A549 (cell line): ENCODE data around the gene TAF6L. TPM values are rescaled to one million over a fixed set of nuclear protein-coding genes. Genes with fewer than 3 reads are reported as not detected.

Experiments
- ATAC-seq, 2 experiments: fragments of 200-7000 bp in 1 of 2; fragments of >200 bp in 1 of 2; cut with Nextera tagmentation in 1 of 2; cut with Tn5 transposase in 1 of 2; 3 replicates each; pipeline versions ENCODE4 v1.8.0 to v1.9.1; 2018 to 2020; ENCODE audit warnings: mild to moderate bottlenecking in 1 of 2, moderate library complexity in 1 of 2
- CTCF ChIA-PET: fragments of 300-600 bp; sonication (Branson Sonifier 250); formaldehyde crosslinking; extraction: SDS; loops from one replicate; lab custom pipeline; 2021; ENCODE audit warnings: antibody characterized with exemption, inconsistent platforms; lab: Yijun Ruan, JAX
- POLR2A ChIA-PET: fragments of 350-600 bp; formaldehyde crosslinking; extraction: SDS; loops from one replicate; lab custom pipeline; 2021; ENCODE audit warnings: antibody characterized with exemption, inconsistent platforms; lab: Yijun Ruan, JAX
- DNase-seq, 2 experiments: peaks; one replicate each; pipeline versions ENCODE4 v3.0.0 to v3.0.0-alpha.2; 2011 to 2016; ENCODE audit warnings: low read depth in 1 of 2, low spot score in 1 of 2
- FAIRE-seq: peaks from 2 replicates; lab custom pipeline; 2011; peaks lifted over from hg19 to GRCh38; lab: Jason Lieb, UNC
- H3K27ac ChIP-seq, 2 experiments: fragments of >200 bp; sonication (Bioruptor Twin); formaldehyde crosslinking; 3 replicates each; pipeline ENCODE4 v1.5.1; 2016 to 2017
- H3K4me1 ChIP-seq: fragments of >200 bp; sonication (Bioruptor Twin); formaldehyde crosslinking; 3 replicates; pipeline ENCODE4 v1.6.1; 2016
- H3K4me2 ChIP-seq: fragments of >200 bp; sonication (Bioruptor Twin); formaldehyde crosslinking; 3 replicates; pipeline ENCODE4 v1.6.1; 2016
- H3K4me3 ChIP-seq: fragments of >200 bp; sonication (Bioruptor Twin); formaldehyde crosslinking; 3 replicates; pipeline ENCODE4 v1.5.1; 2016
- H3K9me3 ChIP-seq: fragments of >200 bp; sonication (Bioruptor Twin); formaldehyde crosslinking; 3 replicates; pipeline ENCODE4 v1.6.1; 2016
- CBX2 ChIP-seq: fragments of 200-600 bp; sonication (generic); IDR thresholded peaks from 2 replicates; pipeline ENCODE4 v1.6.1; 2016; ENCODE audit warnings: low read depth, mild to moderate bottlenecking, borderline replicate concordance
- CEBPB ChIP-seq, 2 experiments: fragments of >200 bp in 1 of 2; sonication (Bioruptor Twin) in 1 of 2; formaldehyde crosslinking in 1 of 2; IDR thresholded peaks; 2 replicates each; pipeline ENCODE4 v1.6.1; 2012 to 2016
- EHMT2 ChIP-seq: fragments of 200-600 bp; sonication (generic); IDR thresholded peaks from 2 replicates; pipeline ENCODE4 v1.6.1; 2016; ENCODE audit warnings: antibody characterized with exemption, low read depth, mild to moderate bottlenecking, moderate library complexity
- ELK1 ChIP-seq: fragments of 150-350 bp; IDR thresholded peaks from 2 replicates; pipeline ENCODE4 v1.6.1; 2014; ENCODE audit warnings: low read depth, mild to moderate bottlenecking, low read length
- EP300 ChIP-seq, 2 experiments: fragments of >200 bp; sonication (Bioruptor Twin); formaldehyde crosslinking; IDR thresholded peaks; 2 replicates in 1 of 2; 3 replicates in 1 of 2; pipeline ENCODE4 v1.6.1; 2016 to 2017
- FOSL2 ChIP-seq, 2 experiments: fragments of 450-650 bp in 1 of 2; fragments of >200 bp in 1 of 2; sonication (Bioruptor Twin) in 1 of 2; formaldehyde crosslinking; IDR thresholded peaks; 2 replicates each; pipeline versions ENCODE4 v1.5.0 to v1.6.1; 2016 to 2020; ENCODE audit warnings: mild to moderate bottlenecking in 1 of 2, moderate library complexity in 1 of 2
- FOXS1 ChIP-seq: fragments of 250-450 bp; sonication (Bioruptor Pico); IDR thresholded peaks from 2 replicates; pipeline ENCODE4 v1.5.0; 2020; ENCODE audit warnings: mild to moderate bottlenecking, moderate library complexity
- JUN ChIP-seq, 2 experiments: fragments of >200 bp; sonication (Bioruptor Twin); formaldehyde crosslinking; IDR thresholded peaks; 2 replicates in 1 of 2; 3 replicates in 1 of 2; pipeline ENCODE4 v1.6.1; 2016 to 2017
- KDM1A ChIP-seq: fragments of 200-600 bp; sonication (generic); IDR thresholded peaks from 2 replicates; pipeline ENCODE4 v1.6.1; 2016; ENCODE audit warnings: low read depth, mild to moderate bottlenecking
- MYC ChIP-seq: IDR thresholded peaks from 2 replicates; pipeline ENCODE4 v1.6.1; 2012; ENCODE audit warnings: mild to moderate bottlenecking, inconsistent platforms, low read length, improper control_type of control experiment, borderline replicate concordance
- PBX3 ChIP-seq: IDR thresholded peaks from 2 replicates; pipeline ENCODE4 v1.6.1; 2012
- PHF8 ChIP-seq: fragments of 200-600 bp; sonication (generic); IDR thresholded peaks from 2 replicates; pipeline ENCODE4 v1.6.1; 2016; ENCODE audit warnings: low read depth, mild to moderate bottlenecking, antibody characterized with exemption, moderate library complexity, borderline replicate concordance
- RAD21 ChIP-seq, 2 experiments: fragments of >200 bp in 1 of 2; sonication (Bioruptor Twin) in 1 of 2; formaldehyde crosslinking in 1 of 2; IDR thresholded peaks in 1 of 2; conservative IDR thresholded peaks in 1 of 2; 2 replicates in 1 of 2; 3 replicates in 1 of 2; pipeline ENCODE4 v1.6.1; 2012 to 2018; ENCODE audit warnings: inconsistent platforms in 1 of 2
- RARB ChIP-seq: fragments of 250-450 bp; sonication (Bioruptor Pico); IDR thresholded peaks from 2 replicates; pipeline ENCODE4 v1.8.0; 2021; ENCODE audit warnings: mild to moderate bottlenecking, moderate library complexity
- RFX5 ChIP-seq: fragments of 450-650 bp; IDR thresholded peaks from 2 replicates; pipeline ENCODE4 v1.7.1; 2014; ENCODE audit warnings: antibody characterized with exemption, mild to moderate bottlenecking, moderate library complexity
- RNF2 ChIP-seq: fragments of 200-600 bp; sonication (generic); IDR thresholded peaks from 2 replicates; pipeline ENCODE4 v1.6.1; 2016; ENCODE audit warnings: low read depth, mild to moderate bottlenecking, antibody characterized with exemption, moderate library complexity, borderline replicate concordance
- USF2 ChIP-seq: fragments of 450-650 bp; IDR thresholded peaks from 2 replicates; pipeline ENCODE4 v1.6.1; 2014; ENCODE audit warnings: antibody characterized with exemption
- ZC3H11A ChIP-seq: fragments of 450-650 bp; IDR thresholded peaks from 2 replicates; pipeline ENCODE4 v1.6.1; 2014; ENCODE audit warnings: antibody characterized with exemption, mild to moderate bottlenecking
- ZFP36 ChIP-seq: fragments of 450-650 bp; IDR thresholded peaks from 2 replicates; pipeline ENCODE4 v1.6.1; 2014; ENCODE audit warnings: borderline replicate concordance; ENCODE audit not compliant: partially characterized antibody
- WGBS: methylation state at CpG from one replicate; pipeline ENCODE4 v1.1.6; 2017; ENCODE audit errors: missing lambda C conversion rate; 5-methylcytosine and 5-hydroxymethylcytosine counted together
- polyA plus RNA-seq, 4 experiments: library from polyadenylated mRNA; depleted of rRNA in 3 of 4; stranded (reverse); fragments of >200 nt; fragmentation: RNase III in 1 of 4; extraction: RNeasy Plus Mini Kit Qiagen cat#74134 plus additional on column Dnase treatment in 1 of 4; gene quantifications; 2 replicates in 3 of 4; 3 replicates in 1 of 4; pipeline ENCODE4 v1.2.3, GENCODE V29; 2011 to 2017
- TF ChIP-seq, protein P1 (sequence below): fragments of >200 bp; sonication (Bioruptor Twin); formaldehyde crosslinking; IDR thresholded peaks from 3 replicates; pipeline ENCODE4 v1.5.1; 2016
- TF ChIP-seq, protein P2 (sequence below): fragments of 250-450 bp; sonication (Bioruptor Pico); IDR thresholded peaks from 2 replicates; pipeline ENCODE4 v1.5.0; 2021; ENCODE audit warnings: mild to moderate bottlenecking, moderate library complexity, borderline replicate concordance

TAF6L gene
- polyA plus RNA-seq, 2 of the 4 experiments (the other 2 are of a cell fraction) = 14.0 to 22.7 TPM

GRCh38 chr11:62811659-62812058, 40.5 kb downstream of the TAF6L start:
- Histone ChIP-seq H3K4me2 (no peak overlapping the region), H3K27ac (no peak overlapping the region), H3K4me1 (no peaks in the 10 kb centered on the region; the same call in 2 of the 3 replicates), H3K9me3 (no peaks in the 10 kb centered on the region), H3K4me3 (no peak overlapping the region)
- CTCF ChIA-PET = interaction anchor here (1.1 to 1.8 kb wide), 3 partner anchors 14 to 200 kb away, joined by 3 to 4 read pairs (median 4); no protein-coding TSS in a partner anchor
- TF ChIP-seq RARB (CRISPR knock-in tag) = no peak
- TF ChIP-seq RFX5 = no peak
- TF ChIP-seq RNF2 = no peak
- no peak for TF ChIP-seq PHF8
- TF ChIP-seq ELK1 = no peak
- TF ChIP-seq ZC3H11A = no peak
- POLR2A ChIA-PET = interaction anchor here (1.8 kb wide), 1 partner anchor 20 kb away, joined by 9 read pairs; the partner anchor contains the start of gene STX5
- 46% methylated on average over 2 of the region's 2 CpGs for WGBS
- FAIRE-seq = no peak
- no peak for DNase-seq
- peak; percentile 36 to 55; a peak in 5 of 6 replicates for ATAC-seq

DNA sequence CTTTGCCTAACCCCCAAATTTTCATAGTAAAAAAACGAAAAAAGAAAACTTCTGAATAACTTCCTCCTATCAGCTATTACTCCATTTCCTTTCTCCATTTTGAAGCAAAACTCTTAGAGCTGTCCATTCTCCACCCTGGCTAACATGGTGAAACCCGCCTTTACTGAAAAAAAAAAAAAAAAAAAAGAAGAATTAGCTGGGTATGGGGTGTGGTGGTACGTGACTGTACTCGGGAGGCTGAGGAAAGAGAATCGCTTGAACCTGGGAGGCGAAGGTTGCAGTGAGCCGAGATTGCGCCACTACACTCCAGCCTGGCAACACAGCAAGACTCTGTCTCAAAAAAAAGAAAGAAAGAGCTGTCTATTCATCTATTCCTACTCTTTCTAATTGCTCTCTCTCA, 45.4 kb downstream of the TAF6L start:
- H3K4me3 ChIP-seq = no peak overlapping the region
- WGBS = 91% methylated on average over 8 of the region's 8 CpGs
- ATAC-seq = no peak
- no peaks in the 10 kb centered on the region for H3K4me1 ChIP-seq
- DNase-seq = no peak
- no peak for FAIRE-seq
- H3K9me3 ChIP-seq = no peaks in the 10 kb centered on the region
- ChIA-PET POLR2A (interaction anchor here (1.2 kb wide), 1 partner anchor 15 kb away, joined by 3 read pairs; the partner anchor contains the start of gene STX5), CTCF (interaction anchor here (1.0 to 3.4 kb wide), 3 partner anchors 10 to 29 kb away, joined by 3 to 17 read pairs (median 14); partner anchors contain the start of gene TMEM179B)
- TF ChIP-seq FOSL2 (IDR thresholded peaks at IDR 0.05) = no peak
- no peak for TF ChIP-seq FOSL2 (CRISPR knock-in tag; IDR thresholded peaks at IDR 0.05)
- no peak for TF ChIP-seq FOXS1 (CRISPR knock-in tag)
- TF ChIP-seq, protein P1, sequence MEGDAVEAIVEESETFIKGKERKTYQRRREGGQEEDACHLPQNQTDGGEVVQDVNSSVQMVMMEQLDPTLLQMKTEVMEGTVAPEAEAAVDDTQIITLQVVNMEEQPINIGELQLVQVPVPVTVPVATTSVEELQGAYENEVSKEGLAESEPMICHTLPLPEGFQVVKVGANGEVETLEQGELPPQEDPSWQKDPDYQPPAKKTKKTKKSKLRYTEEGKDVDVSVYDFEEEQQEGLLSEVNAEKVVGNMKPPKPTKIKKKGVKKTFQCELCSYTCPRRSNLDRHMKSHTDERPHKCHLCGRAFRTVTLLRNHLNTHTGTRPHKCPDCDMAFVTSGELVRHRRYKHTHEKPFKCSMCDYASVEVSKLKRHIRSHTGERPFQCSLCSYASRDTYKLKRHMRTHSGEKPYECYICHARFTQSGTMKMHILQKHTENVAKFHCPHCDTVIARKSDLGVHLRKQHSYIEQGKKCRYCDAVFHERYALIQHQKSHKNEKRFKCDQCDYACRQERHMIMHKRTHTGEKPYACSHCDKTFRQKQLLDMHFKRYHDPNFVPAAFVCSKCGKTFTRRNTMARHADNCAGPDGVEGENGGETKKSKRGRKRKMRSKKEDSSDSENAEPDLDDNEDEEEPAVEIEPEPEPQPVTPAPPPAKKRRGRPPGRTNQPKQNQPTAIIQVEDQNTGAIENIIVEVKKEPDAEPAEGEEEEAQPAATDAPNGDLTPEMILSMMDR = no peak
- no peak for TF ChIP-seq USF2
- no peak for TF ChIP-seq ZFP36
- TF ChIP-seq EHMT2 = no peak
- TF ChIP-seq, protein P2, sequence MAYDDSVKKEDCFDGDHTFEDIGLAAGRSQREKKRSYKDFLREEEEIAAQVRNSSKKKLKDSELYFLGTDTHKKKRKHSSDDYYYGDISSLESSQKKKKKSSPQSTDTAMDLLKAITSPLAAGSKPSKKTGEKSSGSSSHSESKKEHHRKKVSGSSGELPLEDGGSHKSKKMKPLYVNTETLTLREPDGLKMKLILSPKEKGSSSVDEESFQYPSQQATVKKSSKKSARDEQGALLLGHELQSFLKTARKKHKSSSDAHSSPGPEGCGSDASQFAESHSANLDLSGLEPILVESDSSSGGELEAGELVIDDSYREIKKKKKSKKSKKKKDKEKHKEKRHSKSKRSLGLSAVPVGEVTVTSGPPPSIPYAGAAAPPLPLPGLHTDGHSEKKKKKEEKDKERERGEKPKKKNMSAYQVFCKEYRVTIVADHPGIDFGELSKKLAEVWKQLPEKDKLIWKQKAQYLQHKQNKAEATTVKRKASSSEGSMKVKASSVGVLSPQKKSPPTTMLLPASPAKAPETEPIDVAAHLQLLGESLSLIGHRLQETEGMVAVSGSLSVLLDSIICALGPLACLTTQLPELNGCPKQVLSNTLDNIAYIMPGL (CRISPR knock-in tag) = no peak
- no peak for TF ChIP-seq EP300 (IDR thresholded peaks at IDR 0.05)
- TF ChIP-seq ZC3H11A = no peak
- TF ChIP-seq CEBPB (IDR thresholded peaks at IDR 0.05) = no peak
- no peak for TF ChIP-seq RAD21 (conservative IDR thresholded peaks at IDR 0.05 in 1 of 2, IDR thresholded peaks at IDR 0.05 in 1 of 2)
- no peak for TF ChIP-seq MYC
- TF ChIP-seq JUN (IDR thresholded peaks at IDR 0.05) = no peak
- TF ChIP-seq KDM1A = no peak
- TF ChIP-seq CBX2 = no peak
- TF ChIP-seq PBX3 = no peak
- H3K27ac ChIP-seq = no peak overlapping the region
- H3K4me2 ChIP-seq = no peak overlapping the region
